ENCODE data around the gene RHBG.

DNA sequence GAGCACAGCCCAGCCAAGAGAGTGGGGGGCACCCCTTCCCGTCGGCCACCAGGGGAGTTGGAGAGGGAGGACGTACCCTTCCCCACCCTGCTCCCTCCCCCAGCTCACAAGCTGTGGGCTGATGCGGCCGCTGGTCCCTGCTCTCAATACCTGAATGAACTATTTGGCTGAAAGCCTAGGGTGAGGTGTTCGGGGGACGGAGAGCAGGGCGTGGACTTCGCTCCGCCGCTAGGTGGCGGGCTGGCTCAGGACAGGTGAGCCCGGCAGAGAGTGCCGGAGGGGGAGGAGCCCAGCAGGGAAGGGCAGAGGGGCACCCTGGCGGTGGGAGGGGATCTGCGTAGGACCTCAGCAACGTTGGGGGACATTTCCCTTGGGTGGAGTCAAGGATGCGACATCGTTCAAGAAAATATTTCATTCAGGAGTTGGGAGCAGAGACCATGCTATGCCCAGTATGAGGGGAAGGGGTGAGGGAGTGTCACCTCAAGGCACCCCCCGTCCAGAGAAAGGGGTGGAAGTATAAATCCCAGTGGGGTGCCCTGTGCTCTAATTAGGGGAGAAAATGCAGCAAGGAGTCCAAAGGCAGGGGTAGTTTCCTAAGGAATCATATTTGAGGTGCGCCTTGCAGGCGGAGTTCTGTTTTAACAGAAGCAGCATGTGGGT, 12.0 kb upstream of the RHBG start:
- TF ChIP-seq, protein P1, sequence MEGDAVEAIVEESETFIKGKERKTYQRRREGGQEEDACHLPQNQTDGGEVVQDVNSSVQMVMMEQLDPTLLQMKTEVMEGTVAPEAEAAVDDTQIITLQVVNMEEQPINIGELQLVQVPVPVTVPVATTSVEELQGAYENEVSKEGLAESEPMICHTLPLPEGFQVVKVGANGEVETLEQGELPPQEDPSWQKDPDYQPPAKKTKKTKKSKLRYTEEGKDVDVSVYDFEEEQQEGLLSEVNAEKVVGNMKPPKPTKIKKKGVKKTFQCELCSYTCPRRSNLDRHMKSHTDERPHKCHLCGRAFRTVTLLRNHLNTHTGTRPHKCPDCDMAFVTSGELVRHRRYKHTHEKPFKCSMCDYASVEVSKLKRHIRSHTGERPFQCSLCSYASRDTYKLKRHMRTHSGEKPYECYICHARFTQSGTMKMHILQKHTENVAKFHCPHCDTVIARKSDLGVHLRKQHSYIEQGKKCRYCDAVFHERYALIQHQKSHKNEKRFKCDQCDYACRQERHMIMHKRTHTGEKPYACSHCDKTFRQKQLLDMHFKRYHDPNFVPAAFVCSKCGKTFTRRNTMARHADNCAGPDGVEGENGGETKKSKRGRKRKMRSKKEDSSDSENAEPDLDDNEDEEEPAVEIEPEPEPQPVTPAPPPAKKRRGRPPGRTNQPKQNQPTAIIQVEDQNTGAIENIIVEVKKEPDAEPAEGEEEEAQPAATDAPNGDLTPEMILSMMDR (conservative IDR thresholded peaks at IDR 0.05) = peak; percentile 88
- TF ChIP-seq EZH2 (IDR thresholded peaks at IDR 0.05; ENCODE audit: low read depth) = no peak
